Common myeloid progenitor, CD34-positive (primary cell): ENCODE measurements around the gene ADCY5.

Experiments
- CTCF ChIA-PET: fragments of 350-600 bp; sonication (Branson Sonifier 250); formaldehyde crosslinking; loops from one replicate; lab custom pipeline; 2021; ENCODE audit warnings: antibody characterized with exemption; lab: Charles Lee
- POLR2A ChIA-PET: fragments of 350-600 bp; sonication (Branson Sonifier 250); formaldehyde crosslinking; loops from one replicate; lab custom pipeline; 2021; ENCODE audit warnings: antibody characterized with exemption; lab: Charles Lee
- DNase-seq, 3 donors: peaks; one replicate each; pipeline versions ENCODE4 v3.0.0 to v3.0.0-alpha.2; 2013
- H3K27ac ChIP-seq, 2 experiments: 1 replicate in 1 of 2; 2 replicates in 1 of 2; pipeline ENCODE4 v1.7.0; 2013; ENCODE audit warnings: inconsistent platforms in 2 of 2, low read length in 2 of 2, mild to moderate bottlenecking in 2 of 2, low read depth in 1 of 2, moderate library complexity in 1 of 2; ENCODE audit not compliant: severe bottlenecking in 2 of 2, insufficient read depth in 1 of 2, poor library complexity in 1 of 2
- H3K27me3 ChIP-seq, 5 experiments: replicated peaks in 2 of 5; 1 replicate in 3 of 5; 2 replicates in 2 of 5; pipeline versions ENCODE4 v1.6.1 to v1.7.0; 2013; ENCODE audit warnings: low read length in 4 of 5, mild to moderate bottlenecking in 2 of 5, moderate library complexity in 2 of 5, inconsistent platforms in 1 of 5; ENCODE audit not compliant: insufficient read depth in 5 of 5, control insufficient read depth in 4 of 5
- H3K36me3 ChIP-seq, 4 experiments: 1 replicate in 2 of 4; 2 replicates in 2 of 4; pipeline versions ENCODE4 v1.6.1 to v1.7.0; 2013; ENCODE audit warnings: low read length in 3 of 4, control low read depth in 1 of 4, mild to moderate bottlenecking in 1 of 4; ENCODE audit not compliant: control insufficient read depth in 4 of 4, insufficient read depth in 4 of 4
- H3K4me1 ChIP-seq, 4 experiments: 1 replicate in 3 of 4; 2 replicates in 1 of 4; pipeline versions ENCODE4 v1.6.1 to v1.7.1; 2013; ENCODE audit warnings: low read length in 3 of 4, mild to moderate bottlenecking in 3 of 4, control low read depth in 1 of 4, inconsistent platforms in 1 of 4, moderate library complexity in 1 of 4; ENCODE audit not compliant: control insufficient read depth in 4 of 4, insufficient read depth in 4 of 4; ENCODE audit errors: control extremely low read depth in 1 of 4
- H3K4me3 ChIP-seq, 7 experiments: 1 replicate in 4 of 7; 2 replicates in 3 of 7; pipeline versions ENCODE4 v1.5.1 to v1.7.0; 2013; ENCODE audit warnings: mild to moderate bottlenecking in 7 of 7, low read length in 6 of 7, moderate library complexity in 6 of 7, inconsistent platforms in 2 of 7, low read depth in 2 of 7, control low read depth in 1 of 7; ENCODE audit not compliant: insufficient read depth in 4 of 7, control insufficient read depth in 1 of 7; ENCODE audit errors: extremely low read depth in 1 of 7
- H3K9me3 ChIP-seq, 5 experiments: 1 replicate in 4 of 5; 2 replicates in 1 of 5; pipeline versions ENCODE4 v1.6.1 to v1.7.1; 2013; ENCODE audit warnings: low read length in 4 of 5, mild to moderate bottlenecking in 2 of 5, inconsistent platforms in 1 of 5, low read depth in 1 of 5, moderate library complexity in 1 of 5; ENCODE audit not compliant: control insufficient read depth in 4 of 5, insufficient read depth in 2 of 5; ENCODE audit errors: control extremely low read depth in 1 of 5
- WGBS: methylation state at CpG from one replicate; pipeline ENCODE4 v1.1.5; 2013; ENCODE audit not compliant: insufficient coverage; 5-methylcytosine and 5-hydroxymethylcytosine counted together

The ADCY5 gene

DNA sequence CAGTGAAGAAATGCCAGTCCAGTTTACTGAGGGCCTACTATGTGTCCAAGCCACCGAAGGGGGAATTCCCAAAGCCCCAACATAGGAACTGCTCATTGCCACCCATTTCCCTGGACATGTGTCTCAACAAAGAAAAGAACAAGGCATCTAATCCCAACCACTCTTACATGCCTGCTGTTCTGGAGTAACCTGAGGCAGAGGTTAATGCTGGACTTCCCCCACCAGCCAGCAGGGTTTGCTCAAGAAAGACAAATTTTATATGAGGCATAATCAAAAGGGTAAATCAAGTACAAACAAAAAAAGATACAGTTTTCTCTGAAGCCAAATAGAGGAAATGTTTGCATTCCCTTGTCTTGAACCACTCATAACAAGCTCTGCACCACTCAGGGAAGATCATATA lies 4.1 kb downstream of the ADCY5 start:
- WGBS, result 43% methylated on average over 1 of the region's 1 CpG
- Histone ChIP-seq H3K4me3 (no peak overlapping the region), H3K27me3 (peaks cover 7 to 65% (median 29%) of the 10 kb centered on the region in 5 experiments), H3K9me3 (no peaks in the 10 kb centered on the region), H3K4me1 (peaks cover 0 to 16% (median 15%) of the 10 kb centered on the region in 4 experiments), H3K27ac (no peak overlapping the region), H3K36me3 (no peaks in the 10 kb centered on the region)
- POLR2A ChIA-PET, result no interaction called here
- no peak for DNase-seq
- CTCF ChIA-PET, result interaction anchor here (1.0 kb wide), 1 partner anchor 11 kb away, joined by 3 read pairs; no protein-coding TSS in a partner anchor

DNA sequence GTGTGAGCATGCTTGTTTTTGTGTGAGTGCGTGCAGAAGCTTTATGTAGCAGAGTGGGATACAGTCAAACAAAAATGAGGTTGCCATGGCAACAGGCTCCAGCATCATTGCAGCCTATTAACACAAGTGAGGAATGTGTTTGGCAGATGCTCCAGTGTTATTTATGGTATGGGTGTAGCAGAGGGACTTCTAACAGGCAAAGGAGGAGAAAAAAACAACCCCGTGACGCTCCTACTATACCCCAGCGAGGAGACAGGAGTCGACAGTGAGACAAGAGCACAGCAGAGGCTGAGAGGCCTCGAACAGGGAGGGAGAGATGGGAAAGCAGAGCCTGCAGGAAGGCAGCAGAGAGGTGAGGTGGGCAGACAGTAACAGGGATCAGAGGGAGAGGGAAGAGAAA lies 4.9 kb downstream of the ADCY5 start:
- Histone ChIP-seq H3K9me3 (no peaks in the 10 kb centered on the region), H3K36me3 (no peaks in the 10 kb centered on the region), H3K27ac (no peak overlapping the region), H3K4me3 (no peak overlapping the region), H3K4me1 (peaks cover 0 to 12% (median 10%) of the 10 kb centered on the region in 4 experiments), H3K27me3 (peaks cover 7 to 59% (median 29%) of the 10 kb centered on the region in 5 experiments)
- DNase-seq, result peak in 2 of 3 donors; percentile 26 to 34
- ChIA-PET POLR2A (no interaction called here), CTCF (interaction anchor here (0.9 to 1.1 kb wide), 3 partner anchors 9 to 115 kb away, joined by 3 read pairs; no protein-coding TSS in a partner anchor)
- 84% methylated on average over 6 of the region's 6 CpGs for WGBS

DNA sequence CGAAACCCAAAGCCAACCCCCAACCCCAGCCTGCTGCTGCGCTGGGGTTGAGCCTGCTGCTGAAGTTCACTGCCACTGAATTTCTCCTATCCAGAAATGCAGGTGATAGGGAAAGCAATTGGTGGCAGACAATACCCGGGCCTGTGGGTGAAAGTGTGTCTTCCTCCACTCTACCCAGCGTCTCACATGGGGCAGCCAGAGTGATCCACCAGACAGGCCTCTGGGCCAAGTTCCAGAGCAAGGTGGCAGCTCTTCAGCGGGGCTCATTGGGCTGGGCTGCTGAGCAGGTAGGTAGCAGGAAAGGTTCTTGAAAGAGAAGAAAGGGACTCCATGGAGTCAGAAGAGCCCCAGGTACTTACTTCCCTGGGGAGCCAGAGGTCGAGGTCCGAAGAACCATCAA lies 6.0 kb downstream of the ADCY5 start:
- no peak overlapping the region for H3K4me3 ChIP-seq
- H3K4me1 ChIP-seq, result peaks cover 0 to 2% (median under 1%) of the 10 kb centered on the region in 4 experiments
- no peak overlapping the region for H3K27ac ChIP-seq
- no peaks in the 10 kb centered on the region for H3K36me3 ChIP-seq
- no peak for DNase-seq
- ChIA-PET CTCF (interaction anchor here (0.9 to 1.1 kb wide), 2 partner anchors 10 to 17 kb away, joined by 3 read pairs; no protein-coding TSS in a partner anchor), POLR2A (no interaction called here)
- no peaks in the 10 kb centered on the region for H3K9me3 ChIP-seq
- WGBS, result 94% methylated on average over 5 of the region's 7 CpGs
- peaks cover 7 to 50% (median 29%) of the 10 kb centered on the region in 5 experiments for H3K27me3 ChIP-seq

DNA sequence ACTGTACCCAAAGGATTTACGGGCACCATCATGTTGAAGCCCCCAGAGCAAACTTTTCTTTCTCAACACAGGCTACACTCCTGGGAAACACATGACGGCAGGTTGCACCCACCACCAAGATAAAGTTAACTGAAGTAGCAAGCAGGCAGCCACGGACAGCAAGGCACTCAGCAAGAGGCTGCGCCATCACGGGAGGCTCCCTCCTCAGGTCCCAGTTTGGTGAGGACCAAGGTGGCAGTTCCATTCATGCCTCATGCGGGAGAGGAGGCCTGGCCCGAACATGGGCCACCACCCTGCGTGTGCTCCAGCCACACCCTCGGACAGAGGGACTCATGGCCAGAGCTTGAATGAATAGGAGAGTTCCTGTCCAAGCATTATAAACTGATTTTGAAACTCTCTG lies 6.8 kb downstream of the ADCY5 start:
- 99% methylated on average over 8 of the region's 9 CpGs for WGBS
- no peak overlapping the region for H3K27ac ChIP-seq
- peaks cover 7 to 42% (median 32%) of the 10 kb centered on the region in 5 experiments for H3K27me3 ChIP-seq
- no peak for DNase-seq
- ChIA-PET POLR2A (no interaction called here), CTCF (no interaction called here)
- no peak overlapping the region for H3K4me3 ChIP-seq
- H3K4me1 ChIP-seq, result no peaks in the 10 kb centered on the region
- no peaks in the 10 kb centered on the region for H3K9me3 ChIP-seq
- H3K36me3 ChIP-seq, result no peaks in the 10 kb centered on the region

GRCh38 chr3:123439806-123440580 lies 8.9 kb downstream of the ADCY5 start:
- CTCF ChIA-PET, result no interaction called here
- 93% methylated on average over 3 of the region's 9 CpGs for WGBS

GRCh38 chr3:123432832-123433523 lies 15.9 kb downstream of the ADCY5 start:
- H3K27ac ChIP-seq, result no peak overlapping the region
- DNase-seq, result no peak
- ChIA-PET POLR2A (no interaction called here), CTCF (interaction anchor here (0.6 to 1.1 kb wide), 3 partner anchors 11 to 22 kb away, joined by 3 read pairs; no protein-coding TSS in a partner anchor)
- no peaks in the 10 kb centered on the region for H3K36me3 ChIP-seq
- H3K27me3 ChIP-seq, result peaks cover 0 to 3% (median 0%) of the 10 kb centered on the region in 5 experiments
- H3K4me3 ChIP-seq, result no peak overlapping the region
- H3K4me1 ChIP-seq, result no peaks in the 10 kb centered on the region
- WGBS, result 100% methylated on average over 1 of the region's 6 CpGs
- H3K9me3 ChIP-seq, result peaks cover 0 to 2% (median 0%) of the 10 kb centered on the region in 5 experiments

More at GRCh38 chr3:123439806-123440580, 8.9 kb downstream of the ADCY5 start:
- Histone ChIP-seq H3K27ac (no peak overlapping the region), H3K9me3 (no peaks in the 10 kb centered on the region), H3K4me1 (no peaks in the 10 kb centered on the region), H3K4me3 (no peak overlapping the region), H3K36me3 (no peaks in the 10 kb centered on the region), H3K27me3 (peaks cover 0 to 21% (median 12%) of the 10 kb centered on the region in 5 experiments)
- DNase-seq, result no peak
- POLR2A ChIA-PET, result no interaction called here
